Measurements from ENCODE around the gene KIF24.

- TF ChIP-seq CTCF (IDR thresholded peaks at IDR 0.05): no peak
- TF ChIP-seq POLR2A (IDR thresholded peaks at IDR 0.05): no peak
These were observed 5.8 kb upstream of the KIF24 start for GRCh38 chr9:34334916-34335315.
